GM12864 (cell line): ENCODE measurements around the gene RLF.

ENCODE experiments used
- DNase-seq: peaks from one replicate; pipeline ENCODE4 v3.0.0-alpha.2; 2011; ENCODE audit warnings: low read depth
- H3K4me3 ChIP-seq: 2 replicates; pipeline ENCODE4 v1.5.1; 2011; ENCODE audit warnings: mild to moderate bottlenecking, low read depth, low read length, control low read depth
- TF ChIP-seq, protein P1 (sequence below): IDR thresholded peaks from 2 replicates; pipeline ENCODE4 v1.5.1; 2011; ENCODE audit warnings: low read depth, mild to moderate bottlenecking, moderate library complexity, low read length, control low read depth, inconsistent platforms; ENCODE audit errors: missing control alignments

The RLF gene

DNA sequence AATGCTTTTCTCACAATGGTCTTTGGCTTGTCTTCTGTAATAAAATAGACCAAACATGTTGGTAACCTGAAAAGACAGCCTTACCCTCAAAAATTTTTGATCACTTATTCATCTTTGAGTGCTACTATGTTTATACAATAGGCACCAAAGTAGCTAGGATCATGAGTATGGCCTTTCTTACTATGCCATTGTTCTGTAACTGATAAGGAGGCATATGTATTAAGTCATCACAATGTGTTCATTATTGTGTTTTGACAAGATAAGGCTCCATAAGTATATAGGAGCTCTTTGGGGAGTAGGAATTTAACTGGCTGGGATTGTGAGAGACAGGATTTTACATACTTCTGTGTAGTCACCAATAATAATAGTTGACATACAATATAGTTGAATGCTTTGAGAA, 87.2 kb downstream of the RLF start:
- TF ChIP-seq, protein P1, sequence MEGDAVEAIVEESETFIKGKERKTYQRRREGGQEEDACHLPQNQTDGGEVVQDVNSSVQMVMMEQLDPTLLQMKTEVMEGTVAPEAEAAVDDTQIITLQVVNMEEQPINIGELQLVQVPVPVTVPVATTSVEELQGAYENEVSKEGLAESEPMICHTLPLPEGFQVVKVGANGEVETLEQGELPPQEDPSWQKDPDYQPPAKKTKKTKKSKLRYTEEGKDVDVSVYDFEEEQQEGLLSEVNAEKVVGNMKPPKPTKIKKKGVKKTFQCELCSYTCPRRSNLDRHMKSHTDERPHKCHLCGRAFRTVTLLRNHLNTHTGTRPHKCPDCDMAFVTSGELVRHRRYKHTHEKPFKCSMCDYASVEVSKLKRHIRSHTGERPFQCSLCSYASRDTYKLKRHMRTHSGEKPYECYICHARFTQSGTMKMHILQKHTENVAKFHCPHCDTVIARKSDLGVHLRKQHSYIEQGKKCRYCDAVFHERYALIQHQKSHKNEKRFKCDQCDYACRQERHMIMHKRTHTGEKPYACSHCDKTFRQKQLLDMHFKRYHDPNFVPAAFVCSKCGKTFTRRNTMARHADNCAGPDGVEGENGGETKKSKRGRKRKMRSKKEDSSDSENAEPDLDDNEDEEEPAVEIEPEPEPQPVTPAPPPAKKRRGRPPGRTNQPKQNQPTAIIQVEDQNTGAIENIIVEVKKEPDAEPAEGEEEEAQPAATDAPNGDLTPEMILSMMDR, result no peak
- H3K4me3 ChIP-seq, result no peak overlapping the region
- no peak for DNase-seq

DNA sequence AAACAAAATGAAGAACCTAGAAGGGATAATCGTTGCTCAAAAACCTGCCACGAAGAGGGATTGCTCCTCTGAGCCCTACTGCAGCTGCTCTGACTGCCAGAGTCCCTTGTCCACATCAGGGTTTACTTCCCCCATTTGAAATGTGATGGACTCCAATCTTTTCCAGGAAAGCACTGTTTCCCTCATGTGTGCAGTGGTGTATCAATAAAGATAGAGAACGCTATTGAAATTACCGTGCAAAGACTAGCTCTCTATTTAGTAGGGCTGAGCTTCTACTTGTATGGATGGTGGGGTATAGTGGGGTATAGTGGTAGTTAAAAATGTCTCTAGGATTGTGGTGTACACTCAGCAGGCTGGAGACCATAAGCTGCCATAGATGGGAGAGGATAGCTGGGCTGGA, 90.3 kb downstream of the RLF start:
- TF ChIP-seq, protein P1, result no peak
- no peak overlapping the region for H3K4me3 ChIP-seq
- no peak for DNase-seq

DNA sequence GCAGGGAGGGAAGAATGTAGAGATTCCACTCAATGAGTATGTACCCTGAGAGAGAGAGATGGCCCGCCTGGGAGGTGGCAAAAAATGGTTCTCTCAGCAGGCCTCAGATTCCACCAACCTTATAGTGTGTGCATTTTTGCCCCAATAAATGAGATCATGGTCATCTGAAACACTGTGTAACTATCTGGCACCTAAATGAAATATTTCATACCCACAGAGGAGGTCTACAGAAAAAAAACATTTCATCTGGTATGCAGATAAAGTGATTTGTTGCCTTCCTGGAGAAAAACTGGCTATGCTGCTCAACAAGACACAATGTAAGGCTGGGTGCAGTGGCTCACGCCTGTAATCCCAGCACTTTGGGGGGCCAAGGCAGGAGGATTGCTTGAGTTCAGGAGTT, 91.4 kb downstream of the RLF start:
- TF ChIP-seq, protein P1, result no peak
- DNase-seq, result no peak
- H3K4me3 ChIP-seq, result no peak overlapping the region

DNA sequence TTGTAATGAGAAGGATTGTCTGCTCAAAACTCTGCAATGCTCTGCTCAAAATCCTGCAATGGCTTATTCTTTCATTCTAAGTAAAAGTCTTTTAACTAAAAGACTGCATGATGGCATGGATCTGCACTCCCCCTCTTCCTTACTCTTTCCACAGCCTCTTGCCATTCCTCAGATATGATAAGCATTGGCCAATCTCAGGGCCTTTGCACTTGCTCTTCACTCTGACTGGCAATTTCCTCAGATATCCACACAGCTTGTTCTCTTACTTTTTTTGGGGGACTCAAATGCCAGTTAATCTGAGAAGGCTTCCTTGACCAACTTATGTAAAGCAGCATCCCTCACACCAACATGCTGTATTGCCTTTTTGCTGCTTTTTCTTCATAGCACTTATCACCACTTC, 94.0 kb downstream of the RLF start:
- DNase-seq, result no peak
- no peak overlapping the region for H3K4me3 ChIP-seq
- TF ChIP-seq, protein P1, result no peak

DNA sequence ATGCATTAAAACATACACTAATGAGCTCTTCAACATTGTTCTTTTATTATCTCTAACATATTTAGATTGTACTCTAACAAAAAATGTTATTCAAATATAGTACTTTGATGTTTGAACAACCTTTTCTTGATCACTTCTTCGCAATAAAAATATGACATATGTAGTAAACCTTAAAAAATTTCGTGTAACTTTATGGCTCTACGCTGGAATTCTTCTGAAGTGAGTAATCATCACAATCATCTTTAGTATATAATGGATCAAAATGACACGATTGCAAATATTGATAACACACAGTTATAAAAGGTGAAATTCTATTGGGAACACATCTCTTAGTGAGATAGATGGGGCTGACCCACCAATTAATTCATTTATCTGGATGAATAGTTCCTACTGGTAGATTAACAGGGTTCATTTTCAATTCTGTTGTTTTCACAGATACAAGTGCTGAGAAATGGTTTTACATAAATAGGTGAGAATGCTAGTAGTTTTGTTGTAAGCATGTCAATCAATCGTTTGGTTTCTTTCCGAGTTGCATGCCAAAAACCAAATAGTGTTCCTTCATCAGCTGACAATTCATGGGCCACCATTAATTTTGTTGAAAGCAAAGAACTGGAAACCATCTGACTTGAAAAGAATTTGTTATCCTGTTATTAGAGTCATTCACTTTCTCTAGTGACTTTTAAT, 95.4 kb downstream of the RLF start:
- no peak for DNase-seq
- TF ChIP-seq, protein P1, result no peak
- peak overlapping the region; percentile 100 for H3K4me3 ChIP-seq

DNA sequence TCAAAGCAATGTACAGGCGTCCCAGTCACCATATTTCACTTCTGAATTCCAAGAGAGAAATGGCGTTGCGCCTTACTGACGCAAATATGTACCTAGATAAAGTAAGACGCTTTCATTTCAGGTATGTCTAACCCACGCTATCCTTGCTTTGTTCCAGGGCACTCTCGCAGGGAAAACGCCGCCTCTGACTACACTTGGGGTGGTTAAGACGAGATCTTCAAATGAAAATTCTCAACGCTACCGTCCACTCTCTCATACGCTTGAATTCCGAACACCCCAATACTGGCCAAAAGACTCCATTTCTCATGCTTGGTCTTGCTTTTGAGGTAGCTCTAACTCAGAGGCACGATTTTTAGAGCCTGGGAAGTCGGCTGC, 96.1 kb downstream of the RLF start:
- peak overlapping the region; percentile 100 for H3K4me3 ChIP-seq
- no peak for DNase-seq
- TF ChIP-seq, protein P1, result no peak
